H1 (cell line): ENCODE measurements around the gene EPHA6. TPM values are rescaled to one million over a fixed set of nuclear protein-coding genes. Genes with fewer than 3 reads are reported as not detected.

Experiments
- CTCF ChIA-PET: fragments of 300-600 bp; sonication (Branson Sonifier 250); formaldehyde crosslinking; loops from one replicate; lab custom pipeline; 2021; ENCODE audit not compliant: partially characterized antibody; lab: Charles Lee
- POLR2A ChIA-PET: fragments of 300-600 bp; sonication (Branson Sonifier 250); formaldehyde crosslinking; loops from one replicate; lab custom pipeline; 2021; ENCODE audit warnings: inconsistent platforms; ENCODE audit not compliant: partially characterized antibody; lab: Charles Lee
- DNase-seq, 2 experiments: peaks; one replicate each; pipeline versions ENCODE4 v3.0.0 to v3.0.0-alpha.2; 2010 to 2022; ENCODE audit warnings: low spot score in 2 of 2, low read depth in 1 of 2, mixed read lengths in 1 of 2
- FAIRE-seq: peaks from 2 replicates; lab custom pipeline; 2011; peaks lifted over from hg19 to GRCh38; lab: Jason Lieb, UNC
- H2AFZ ChIP-seq: 2 replicates; pipeline ENCODE4 v1.8.1; 2012; ENCODE audit warnings: low read length, inconsistent platforms
- H2AK5ac ChIP-seq: 2 replicates; pipeline ENCODE4 v1.6.1; 2013; ENCODE audit warnings: low read depth, low read length
- H2BK120ac ChIP-seq: replicated peaks from 2 replicates; pipeline ENCODE3; 2013; ENCODE audit warnings: low read depth, low read length, inconsistent platforms
- H2BK12ac ChIP-seq: 2 replicates; pipeline ENCODE4 v1.6.1; 2013; ENCODE audit warnings: low read depth, low read length
- H2BK15ac ChIP-seq: 2 replicates; pipeline ENCODE4 v1.6.1; 2013; ENCODE audit warnings: low read length
- H2BK20ac ChIP-seq: 2 replicates; pipeline ENCODE4 v1.6.1; 2013; ENCODE audit warnings: low read length
- H2BK5ac ChIP-seq: 2 replicates; pipeline ENCODE4 v1.6.1; 2013; ENCODE audit warnings: low read depth, low read length
- H3K14ac ChIP-seq: 2 replicates; pipeline ENCODE4 v1.6.1; 2013; ENCODE audit warnings: inconsistent platforms; ENCODE audit not compliant: insufficient read length
- H3K18ac ChIP-seq: 2 replicates; pipeline ENCODE4 v1.6.1; 2013; ENCODE audit warnings: low read length; ENCODE audit errors: extremely low read depth
- H3K23ac ChIP-seq: 2 replicates; pipeline ENCODE4 v1.6.1; 2013; ENCODE audit warnings: inconsistent platforms; ENCODE audit not compliant: insufficient read length
- H3K23me2 ChIP-seq: 2 replicates; pipeline ENCODE4 v1.6.1; 2013; ENCODE audit warnings: low read depth, low read length
- H3K27ac ChIP-seq: 2 replicates; pipeline ENCODE4 v1.6.1; 2011; ENCODE audit warnings: low read depth, low read length, inconsistent platforms
- H3K27me3 ChIP-seq, 4 experiments: replicated peaks in 1 of 4; 1 replicate in 1 of 4; 2 replicates in 3 of 4; pipeline versions ENCODE4 v1.6.1 to v1.8.1; 2011 to 2013; ENCODE audit warnings: low read length in 3 of 4, mild to moderate bottlenecking in 3 of 4, inconsistent platforms in 2 of 4, mixed read lengths in 2 of 4, moderate library complexity in 1 of 4; ENCODE audit not compliant: control insufficient read depth in 3 of 4, insufficient read depth in 3 of 4; ENCODE audit errors: extremely low read depth in 1 of 4
- H3K36me3 ChIP-seq, 4 experiments: 2 replicates each; pipeline versions ENCODE4 v1.6.1 to v1.8.1; 2011 to 2013; ENCODE audit warnings: mild to moderate bottlenecking in 4 of 4, low read length in 3 of 4, moderate library complexity in 2 of 4, control low read depth in 1 of 4, inconsistent platforms in 1 of 4; ENCODE audit not compliant: insufficient read depth in 4 of 4, control insufficient read depth in 2 of 4
- H3K4ac ChIP-seq: replicated peaks from 2 replicates; pipeline ENCODE3; 2013; ENCODE audit warnings: low read length, low read depth, mixed read lengths, inconsistent platforms; ENCODE audit not compliant: insufficient read length
- H3K4me1 ChIP-seq, 4 experiments: replicated peaks in 1 of 4; 1 replicate in 1 of 4; 2 replicates in 3 of 4; pipeline versions ENCODE4 v1.6.1 to v1.8.1; 2011 to 2013; ENCODE audit warnings: low read length in 3 of 4, inconsistent platforms in 2 of 4, mixed read lengths in 1 of 4; ENCODE audit not compliant: insufficient read depth in 4 of 4, control insufficient read depth in 3 of 4
- H3K4me2 ChIP-seq, 2 experiments: 2 replicates each; pipeline versions ENCODE4 v1.6.1 to v1.8.1; 2011 to 2013; ENCODE audit warnings: low read depth in 2 of 2, low read length in 2 of 2, control low read depth in 1 of 2, inconsistent platforms in 1 of 2, mild to moderate bottlenecking in 1 of 2; ENCODE audit not compliant: insufficient read depth in 1 of 2
- H3K4me3 ChIP-seq, 4 experiments: fragments of 200-600, 300-600 bp in 1 of 4; sonication (generic), shearing (Covaris generic), sonication (Bioruptor Twin) in 1 of 4; 2 replicates each; pipeline versions ENCODE4 v1.5.1 to v1.8.1; 2011 to 2016; ENCODE audit warnings: low read length in 4 of 4, low read depth in 3 of 4, control low read depth in 2 of 4, inconsistent platforms in 2 of 4, mild to moderate bottlenecking in 2 of 4, mixed read lengths in 1 of 4, moderate library complexity in 1 of 4; ENCODE audit not compliant: insufficient read depth in 2 of 4; ENCODE audit errors: extremely low read depth in 1 of 4
- H3K56ac ChIP-seq: replicated peaks from 2 replicates; pipeline ENCODE3; 2013; ENCODE audit warnings: low read depth, mild to moderate bottlenecking, mixed read lengths, low read length, inconsistent platforms; ENCODE audit not compliant: insufficient read length
- H3K79me1 ChIP-seq: 2 replicates; pipeline ENCODE4 v1.6.1; 2013; ENCODE audit warnings: low read depth, low read length, control low read depth
- H3K79me2 ChIP-seq, 2 experiments: 2 replicates each; pipeline versions ENCODE4 v1.6.1 to v1.8.1; 2012 to 2013; ENCODE audit warnings: low read length in 2 of 2, mild to moderate bottlenecking in 2 of 2, inconsistent platforms in 1 of 2; ENCODE audit not compliant: insufficient read depth in 2 of 2, control insufficient read depth in 1 of 2
- H3K9ac ChIP-seq, 4 experiments: replicated peaks in 1 of 4; 1 replicate in 1 of 4; 2 replicates in 3 of 4; pipeline versions ENCODE4 v1.6.1 to v1.8.1; 2011 to 2013; ENCODE audit warnings: low read depth in 3 of 4, low read length in 3 of 4, control low read depth in 2 of 4, mild to moderate bottlenecking in 2 of 4, moderate library complexity in 2 of 4, inconsistent platforms in 1 of 4; ENCODE audit errors: extremely low read depth in 1 of 4
- H3K9me3 ChIP-seq, 2 experiments: 2 replicates each; pipeline versions ENCODE4 v1.6.1 to v1.8.1; 2012 to 2013; ENCODE audit warnings: mild to moderate bottlenecking in 2 of 2, moderate library complexity in 2 of 2, control low read depth in 1 of 2, inconsistent platforms in 1 of 2, low read depth in 1 of 2, low read length in 1 of 2, mixed read lengths in 1 of 2; ENCODE audit not compliant: insufficient read depth in 2 of 2
- H4K20me1 ChIP-seq, 2 experiments: replicated peaks in 1 of 2; 2 replicates each; pipeline versions ENCODE3 to v1.8.1; 2011 to 2013; ENCODE audit warnings: inconsistent platforms in 2 of 2, low read length in 2 of 2, mild to moderate bottlenecking in 1 of 2; ENCODE audit not compliant: insufficient read depth in 2 of 2, control insufficient read depth in 1 of 2
- H4K5ac ChIP-seq: 2 replicates; pipeline ENCODE4 v1.6.1; 2013; ENCODE audit warnings: low read length, low read depth, mixed read lengths, inconsistent platforms; ENCODE audit not compliant: insufficient read length
- H4K8ac ChIP-seq: 2 replicates; pipeline ENCODE4 v1.8.0; 2013; ENCODE audit warnings: mild to moderate bottlenecking, moderate library complexity, low read length, inconsistent platforms; ENCODE audit not compliant: insufficient read depth; ENCODE audit errors: extremely low read depth
- H4K91ac ChIP-seq: replicated peaks from 2 replicates; pipeline ENCODE3; 2013; ENCODE audit warnings: low read length, mixed read lengths, inconsistent platforms; ENCODE audit not compliant: insufficient read length
- GABPA ChIP-seq: IDR thresholded peaks from 2 replicates; pipeline ENCODE4 v1.6.1; 2011; ENCODE audit warnings: mild to moderate bottlenecking, low read length, moderate library complexity, borderline replicate concordance; ENCODE audit not compliant: insufficient read depth
- RAD21 ChIP-seq, 2 experiments: IDR thresholded peaks in 1 of 2; conservative IDR thresholded peaks in 1 of 2; 2 replicates each; pipeline ENCODE4 v1.6.1; 2011; ENCODE audit warnings: low read depth in 2 of 2, low read length in 2 of 2, improper control_type of control experiment in 1 of 2, inconsistent platforms in 1 of 2, mild to moderate bottlenecking in 1 of 2, moderate library complexity in 1 of 2
- SIN3A ChIP-seq, 2 experiments: IDR thresholded peaks in 1 of 2; conservative IDR thresholded peaks in 1 of 2; 2 replicates each; pipeline ENCODE4 v1.6.1; 2011 to 2012; ENCODE audit warnings: low read length in 2 of 2, improper control_type of control experiment in 1 of 2, low read depth in 1 of 2, mild to moderate bottlenecking in 1 of 2
- WGBS, 2 experiments: shearing (Covaris generic) in 1 of 2; methylation state at CpG; one replicate each; pipeline versions ENCODE4 v1.1.6 to v1.1.7; 2013 to 2015; ENCODE audit warnings: low lambda C conversion rate in 2 of 2, mixed read lengths in 2 of 2, inconsistent platforms in 1 of 2, low coverage in 1 of 2, missing lambda C conversion rate in 1 of 2; ENCODE audit not compliant: insufficient replicate concordance in 2 of 2, insufficient coverage in 1 of 2, insufficient read length in 1 of 2; ENCODE audit errors: extremely low coverage in 1 of 2, missing lambda C conversion rate in 1 of 2; 5-methylcytosine and 5-hydroxymethylcytosine counted together
- polyA plus RNA-seq, 7 experiments: library from polyadenylated mRNA; depleted of rRNA in 3 of 7; stranded (reverse) in 5 of 7; unstranded in 2 of 7; fragments of >200 nt in 5 of 7; fragments of 200-250 nt in 2 of 7; gene quantifications; 1 replicate in 5 of 7; 2 replicates in 1 of 7; 4 replicates in 1 of 7; pipeline versions ENCODE4 v1.2.1 to v1.2.3, GENCODE V29; 2011 to 2013; ENCODE audit warnings: missing spikeins in 2 of 7, mixed read lengths in 2 of 7
- total RNA-seq: library from RNA; stranded (reverse); fragmentation: NEBNext Ultra II Directional; extraction: Animal tissue kit (Norgen Biotek cat#: 25700); gene quantifications from 2 replicates; pipeline ENCODE4 v1.2.1, GENCODE V29; 2021
- TF ChIP-seq, protein P1 (sequence below), 3 experiments: IDR thresholded peaks; 1 replicate in 2 of 3; 2 replicates in 1 of 3; pipeline versions ENCODE4 v1.5.1 to v1.6.1; 2011; ENCODE audit warnings: low read length in 3 of 3, mild to moderate bottlenecking in 3 of 3, inconsistent platforms in 2 of 3, low read depth in 1 of 3, moderate library complexity in 1 of 3; ENCODE audit not compliant: insufficient read depth in 1 of 3; ENCODE audit errors: control extremely low read depth in 1 of 3

EPHA6 gene
- total and polyA plus RNA-seq, 2 of the 8 experiments (the other 6 are each of a cell fraction or from before 2014, with no cell fraction given): 0.83 to 3.2 TPM

DNA sequence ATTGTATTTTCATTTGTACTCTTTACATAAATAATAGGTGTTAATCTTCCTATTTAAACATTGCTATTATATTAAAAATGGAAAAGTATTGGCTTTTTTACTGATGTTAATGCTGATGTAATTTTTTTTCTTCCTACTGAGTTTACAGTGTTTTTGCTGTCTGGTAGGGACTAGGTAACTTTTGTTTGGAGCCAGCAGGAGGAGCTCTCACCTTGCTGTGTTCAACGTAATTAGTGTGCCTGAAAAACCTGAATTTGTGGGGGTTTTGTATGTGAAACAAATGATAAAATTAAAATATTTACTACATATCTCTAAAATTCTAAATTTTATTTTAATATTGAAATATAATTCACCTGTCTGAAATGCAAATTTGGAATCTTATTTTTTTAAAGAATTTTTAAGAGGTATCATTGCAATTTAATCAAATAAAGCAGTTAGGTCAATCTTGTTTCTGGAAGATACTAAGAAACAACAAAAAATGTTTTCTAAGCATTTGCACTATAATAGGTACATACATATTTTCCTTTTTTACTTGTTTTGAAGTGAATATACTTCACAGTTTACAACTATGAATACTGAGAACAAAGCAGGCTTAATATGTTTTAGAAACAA is 48.8 kb downstream of the EPHA6 start:
- H3K18ac ChIP-seq: no peak overlapping the region
- no peaks in the 10 kb centered on the region for H3K4me1 ChIP-seq
- no peaks in the 10 kb centered on the region for H3K79me2 ChIP-seq
- no peaks in the 10 kb centered on the region for H3K9me3 ChIP-seq
- H2BK5ac ChIP-seq: no peak overlapping the region
- 6% methylated on average over 1 of the region's 1 CpG; no CpG with 5 or more reads in 1 of the 2 experiments for WGBS, 2 experiments
- ChIA-PET POLR2A (no interaction called here), CTCF (interaction anchor here (0.6 to 2.4 kb wide), 8 partner anchors 10 to 820 kb away, joined by 3 to 9 read pairs (median 3); no protein-coding TSS in a partner anchor)
- peak; percentile 92 to 93 for TF ChIP-seq RAD21 (IDR thresholded peaks at IDR 0.05 in 1 of 2, conservative IDR thresholded peaks at IDR 0.05 in 1 of 2; ENCODE audit: low read depth in 2 of 2, low read length in 2 of 2)
- TF ChIP-seq GABPA: no peak
- no peak for TF ChIP-seq SIN3A (conservative IDR thresholded peaks at IDR 0.05 in 1 of 2, IDR thresholded peaks at IDR 0.05 in 1 of 2; ENCODE audit: low read depth in 1 of 2, low read length in 2 of 2)
- TF ChIP-seq, protein P1, sequence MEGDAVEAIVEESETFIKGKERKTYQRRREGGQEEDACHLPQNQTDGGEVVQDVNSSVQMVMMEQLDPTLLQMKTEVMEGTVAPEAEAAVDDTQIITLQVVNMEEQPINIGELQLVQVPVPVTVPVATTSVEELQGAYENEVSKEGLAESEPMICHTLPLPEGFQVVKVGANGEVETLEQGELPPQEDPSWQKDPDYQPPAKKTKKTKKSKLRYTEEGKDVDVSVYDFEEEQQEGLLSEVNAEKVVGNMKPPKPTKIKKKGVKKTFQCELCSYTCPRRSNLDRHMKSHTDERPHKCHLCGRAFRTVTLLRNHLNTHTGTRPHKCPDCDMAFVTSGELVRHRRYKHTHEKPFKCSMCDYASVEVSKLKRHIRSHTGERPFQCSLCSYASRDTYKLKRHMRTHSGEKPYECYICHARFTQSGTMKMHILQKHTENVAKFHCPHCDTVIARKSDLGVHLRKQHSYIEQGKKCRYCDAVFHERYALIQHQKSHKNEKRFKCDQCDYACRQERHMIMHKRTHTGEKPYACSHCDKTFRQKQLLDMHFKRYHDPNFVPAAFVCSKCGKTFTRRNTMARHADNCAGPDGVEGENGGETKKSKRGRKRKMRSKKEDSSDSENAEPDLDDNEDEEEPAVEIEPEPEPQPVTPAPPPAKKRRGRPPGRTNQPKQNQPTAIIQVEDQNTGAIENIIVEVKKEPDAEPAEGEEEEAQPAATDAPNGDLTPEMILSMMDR (IDR thresholded peaks at IDR 0.05; ENCODE audit: control extremely low read depth in 1 of 3, insufficient read depth in 1 of 3, low read depth in 1 of 3, low read length in 3 of 3): peak in 2 of 3 experiments; percentile 67 to 79; a peak in 3 of 4 replicates
- no peak overlapping the region for H3K23ac ChIP-seq
- H3K27ac ChIP-seq: no peak overlapping the region
- no peaks in the 10 kb centered on the region for H3K36me3 ChIP-seq
- no peak overlapping the region for H2BK15ac ChIP-seq
- H3K27me3 ChIP-seq: no peaks in the 10 kb centered on the region
- no peak overlapping the region for H3K4me2 ChIP-seq
- H4K91ac ChIP-seq: no peak overlapping the region
- no peak overlapping the region for H2BK20ac ChIP-seq
- H2BK120ac ChIP-seq: no peak overlapping the region
- DNase-seq (peak; percentile 9 to 51), FAIRE-seq (peak; percentile 58)
- no peaks in the 10 kb centered on the region for H3K23me2 ChIP-seq
- H2BK12ac ChIP-seq: no peak overlapping the region
- no peak overlapping the region for H3K4ac ChIP-seq
- no peak overlapping the region for H3K4me3 ChIP-seq
- H2AK5ac ChIP-seq: no peak overlapping the region
- H3K56ac ChIP-seq: no peak overlapping the region
- H4K8ac ChIP-seq: no peak overlapping the region
- no peak overlapping the region for H3K9ac ChIP-seq
- no peak overlapping the region for H3K14ac ChIP-seq
- no peak overlapping the region for H2AFZ ChIP-seq
- no peaks in the 10 kb centered on the region for H4K20me1 ChIP-seq
- H4K5ac ChIP-seq: no peak overlapping the region
- no peaks in the 10 kb centered on the region for H3K79me1 ChIP-seq
